ENCODE data around the gene NELFE.

NELFE gene

GRCh38 chr6:31947864-31948263 lies 10.9 kb downstream of the NELFE start:
- no peak for TF ChIP-seq CTCF (IDR thresholded peaks at IDR 0.05; ENCODE audit: unreplicated experiment in 3 of 3)
- H3K4me1 Mint-ChIP-seq: peaks cover 6% of the 10 kb centered on the region
- peaks cover 4% of the 10 kb centered on the region for H3K27me3 Mint-ChIP-seq (ENCODE audit: low read depth)
- H3K4me3 Mint-ChIP-seq: no peak overlapping the region
- peaks cover 11% of the 10 kb centered on the region for H3K36me3 Mint-ChIP-seq (ENCODE audit: low read depth)
- no peaks in the 10 kb centered on the region for H3K9me3 Mint-ChIP-seq
- H3K27ac Mint-ChIP-seq: no peak overlapping the region

- H3K9me3 Mint-ChIP-seq: no peaks in the 10 kb centered on the region
- peaks cover 9% of the 10 kb centered on the region for H3K27me3 Mint-ChIP-seq (ENCODE audit: low read depth)
- H3K27ac Mint-ChIP-seq: no peak overlapping the region
- H3K4me1 Mint-ChIP-seq: peaks cover 6% of the 10 kb centered on the region
- H3K36me3 Mint-ChIP-seq (ENCODE audit: low read depth): peaks cover 6% of the 10 kb centered on the region
- H3K4me3 Mint-ChIP-seq: no peak overlapping the region
- no peak for TF ChIP-seq CTCF (IDR thresholded peaks at IDR 0.05; ENCODE audit: unreplicated experiment in 3 of 3)
Measured at GRCh38 chr6:31947070-31947675, 11.6 kb downstream of the NELFE start.

GRCh38 chr6:31946370-31946885 lies 12.3 kb downstream of the NELFE start:
- Mint-ChIP-seq H3K27ac (no peak overlapping the region), H3K4me1 (peaks cover 6% of the 10 kb centered on the region), H3K27me3 (ENCODE audit: low read depth) (peaks cover 9% of the 10 kb centered on the region), H3K9me3 (no peaks in the 10 kb centered on the region), H3K36me3 (ENCODE audit: low read depth) (peaks cover 6% of the 10 kb centered on the region), H3K4me3 (no peak overlapping the region)
- TF ChIP-seq CTCF (IDR thresholded peaks at IDR 0.05; ENCODE audit: unreplicated experiment in 3 of 3): no peak

- no peaks in the 10 kb centered on the region for H3K9me3 Mint-ChIP-seq
- peaks cover 10% of the 10 kb centered on the region for H3K27me3 Mint-ChIP-seq (ENCODE audit: low read depth)
- H3K27ac Mint-ChIP-seq: peak within 1 kb of the TSS in 2 of 3 experiments; percentile 14 to 44
- no peak for TF ChIP-seq CTCF (IDR thresholded peaks at IDR 0.05; ENCODE audit: unreplicated experiment in 3 of 3)
- H3K4me3 Mint-ChIP-seq: no peak within 1 kb of the TSS
- H3K4me1 Mint-ChIP-seq: peaks cover 7% of the 10 kb centered on the region
- H3K36me3 Mint-ChIP-seq (ENCODE audit: low read depth): peaks cover under 1% of the 10 kb centered on the region
Measured at GRCh38 chr6:31945507-31946369, 13.0 kb downstream of the NELFE start, which contains the start of gene CFB. TSS of gene CFB (plus strand) at chr6:31946095. CDS start at chr6:31946222, 127 bp downstream.

GRCh38 chr6:31945154-31945506 lies 13.6 kb downstream of the NELFE start:
- H3K27me3 Mint-ChIP-seq (ENCODE audit: low read depth): peaks cover 14% of the 10 kb centered on the region
- peak overlapping the region in 2 of 3 experiments; percentile 14 to 44 for H3K27ac Mint-ChIP-seq
- H3K4me3 Mint-ChIP-seq: no peak overlapping the region
- TF ChIP-seq CTCF (IDR thresholded peaks at IDR 0.05; ENCODE audit: unreplicated experiment in 3 of 3): no peak
- H3K9me3 Mint-ChIP-seq: no peaks in the 10 kb centered on the region
- peaks cover 13% of the 10 kb centered on the region for H3K4me1 Mint-ChIP-seq
- no peaks in the 10 kb centered on the region for H3K36me3 Mint-ChIP-seq (ENCODE audit: low read depth)

Measured in nephron (organoid).